ENCODE measurements around the gene CLCN3.
A peak's percentile ranks its signal among the peaks of the same experiment; 100 is the strongest.

The CLCN3 gene

GRCh38 chr4:169619518-169619957 is 840 bp upstream of the CLCN3 start:
- peak overlapping the region; percentile 82 for H3K4me2 ChIP-seq (ENCODE audit: low read length)
- no peaks in the 10 kb centered on the region for H3K36me3 ChIP-seq (ENCODE audit: insufficient read depth, low read length)
- TF ChIP-seq CTCF (IDR thresholded peaks at IDR 0.05; ENCODE audit: low read length) (no peak; the same call in 1 of the 2 replicates), EZH2 (IDR thresholded peaks at IDR 0.05; ENCODE audit: borderline replicate concordance, low read length) (no peak)
- H3K27me3 ChIP-seq (ENCODE audit: insufficient read depth, low read length), result no peaks in the 10 kb centered on the region
- peaks cover 39% of the 10 kb centered on the region for H3K79me2 ChIP-seq (ENCODE audit: insufficient read depth, low read length)
- no peaks in the 10 kb centered on the region for H3K9me2 ChIP-seq (ENCODE audit: low read depth, low read length)
- H3K4me1 ChIP-seq (ENCODE audit: insufficient read depth, low read length, severe bottlenecking), result peaks cover 33% of the 10 kb centered on the region
- no peaks in the 10 kb centered on the region for H4K20me1 ChIP-seq (ENCODE audit: insufficient read depth, low read length)
- no peaks in the 10 kb centered on the region for H3F3A ChIP-seq (ENCODE audit: insufficient read depth, low read length)
- peak overlapping the region; percentile 76 for H3K9ac ChIP-seq (ENCODE audit: low read length)
- no peaks in the 10 kb centered on the region for H3K9me3 ChIP-seq (ENCODE audit: low read length)
- peak overlapping the region; percentile 88 for H3K4me3 ChIP-seq (ENCODE audit: low read depth, low read length, poor library complexity, severe bottlenecking)
- H3K27ac ChIP-seq (ENCODE audit: low read depth, low read length, poor library complexity, severe bottlenecking), result peak overlapping the region; percentile 86
- H2AFZ ChIP-seq (ENCODE audit: low read length), result no peak overlapping the region

- Histone ChIP-seq H3F3A (ENCODE audit: insufficient read depth, low read length) (no peaks in the 10 kb centered on the region), H3K4me3 (ENCODE audit: low read depth, low read length, poor library complexity, severe bottlenecking) (peak overlapping the region; percentile 88), H2AFZ (ENCODE audit: low read length) (no peak overlapping the region), H3K4me2 (ENCODE audit: low read length) (peak overlapping the region; percentile 89), H3K79me2 (ENCODE audit: insufficient read depth, low read length) (peaks cover 53% of the 10 kb centered on the region), H4K20me1 (ENCODE audit: insufficient read depth, low read length) (no peaks in the 10 kb centered on the region), H3K9ac (ENCODE audit: low read length) (peak overlapping the region; percentile 96), H3K36me3 (ENCODE audit: insufficient read depth, low read length) (peaks cover 8% of the 10 kb centered on the region; the same call in 1 of the 2 replicates), H3K4me1 (ENCODE audit: insufficient read depth, low read length, severe bottlenecking) (peaks cover 29% of the 10 kb centered on the region), H3K9me2 (ENCODE audit: low read depth, low read length) (no peaks in the 10 kb centered on the region), H3K9me3 (ENCODE audit: low read length) (no peaks in the 10 kb centered on the region), H3K27me3 (ENCODE audit: insufficient read depth, low read length) (no peaks in the 10 kb centered on the region), H3K27ac (ENCODE audit: low read depth, low read length, poor library complexity, severe bottlenecking) (peak overlapping the region; percentile 89)
- no peak for TF ChIP-seq CTCF (IDR thresholded peaks at IDR 0.05; ENCODE audit: low read length)
- TF ChIP-seq EZH2 (IDR thresholded peaks at IDR 0.05; ENCODE audit: borderline replicate concordance, low read length), result no peak
Measured at GRCh38 chr4:169620880-169621248, 486 bp downstream of the CLCN3 start.

GRCh38 chr4:169621731-169622492 is 1.5 kb downstream of the CLCN3 start:
- peaks cover 8% of the 10 kb centered on the region; the same call in 1 of the 2 replicates for H3K36me3 ChIP-seq (ENCODE audit: insufficient read depth, low read length)
- no peaks in the 10 kb centered on the region for H3K27me3 ChIP-seq (ENCODE audit: insufficient read depth, low read length)
- peak overlapping the region; percentile 89 for H3K27ac ChIP-seq (ENCODE audit: low read depth, low read length, poor library complexity, severe bottlenecking)
- no peak overlapping the region for H2AFZ ChIP-seq (ENCODE audit: low read length)
- H3K79me2 ChIP-seq (ENCODE audit: insufficient read depth, low read length), result peaks cover 63% of the 10 kb centered on the region
- no peaks in the 10 kb centered on the region for H4K20me1 ChIP-seq (ENCODE audit: insufficient read depth, low read length)
- no peaks in the 10 kb centered on the region for H3K9me2 ChIP-seq (ENCODE audit: low read depth, low read length)
- TF ChIP-seq CTCF (IDR thresholded peaks at IDR 0.05; ENCODE audit: low read length) (no peak), EZH2 (IDR thresholded peaks at IDR 0.05; ENCODE audit: borderline replicate concordance, low read length) (no peak)
- no peaks in the 10 kb centered on the region for H3K9me3 ChIP-seq (ENCODE audit: low read length)
- H3F3A ChIP-seq (ENCODE audit: insufficient read depth, low read length), result no peaks in the 10 kb centered on the region
- H3K9ac ChIP-seq (ENCODE audit: low read length), result peak overlapping the region; percentile 96
- peak overlapping the region; percentile 88 for H3K4me3 ChIP-seq (ENCODE audit: low read depth, low read length, poor library complexity, severe bottlenecking)
- peak overlapping the region; percentile 89 for H3K4me2 ChIP-seq (ENCODE audit: low read length)
- H3K4me1 ChIP-seq (ENCODE audit: insufficient read depth, low read length, severe bottlenecking), result peaks cover 29% of the 10 kb centered on the region
